ENCODE results near the gene PPP1R7. TPM values are rescaled to one million over a fixed set of nuclear protein-coding genes. Genes with fewer than 3 reads are reported as not detected.
"Not testable (repeated sequence)": the region's sequence is repeated elsewhere in the genome, so short reads cannot be mapped to it uniquely, and the experiment has no call there.

PPP1R7 gene
- 51.0 and 55.5 TPM in 2 replicates for total RNA-seq
- long read RNA-seq, transcript PPP1R7-201 (10 exons, 2,386 nt) = major isoform, 97 of 143 reads
- long read RNA-seq, transcript PPP1R7-209 (9 exons, 959 nt) = minor isoform, 5 of 143 reads
- long read RNA-seq, transcript PPP1R7-206 (9 exons, 965 nt) = minor isoform, 9 of 143 reads
- long read RNA-seq, transcript PPP1R7-202 (9 exons, 1,954 nt) = minor isoform, 9 of 143 reads
- long read RNA-seq, partial matches to known transcripts = 8 of 143 reads
- long read RNA-seq, other reads (novel, unspliced or antisense) = 13 of 143 reads

DNA sequence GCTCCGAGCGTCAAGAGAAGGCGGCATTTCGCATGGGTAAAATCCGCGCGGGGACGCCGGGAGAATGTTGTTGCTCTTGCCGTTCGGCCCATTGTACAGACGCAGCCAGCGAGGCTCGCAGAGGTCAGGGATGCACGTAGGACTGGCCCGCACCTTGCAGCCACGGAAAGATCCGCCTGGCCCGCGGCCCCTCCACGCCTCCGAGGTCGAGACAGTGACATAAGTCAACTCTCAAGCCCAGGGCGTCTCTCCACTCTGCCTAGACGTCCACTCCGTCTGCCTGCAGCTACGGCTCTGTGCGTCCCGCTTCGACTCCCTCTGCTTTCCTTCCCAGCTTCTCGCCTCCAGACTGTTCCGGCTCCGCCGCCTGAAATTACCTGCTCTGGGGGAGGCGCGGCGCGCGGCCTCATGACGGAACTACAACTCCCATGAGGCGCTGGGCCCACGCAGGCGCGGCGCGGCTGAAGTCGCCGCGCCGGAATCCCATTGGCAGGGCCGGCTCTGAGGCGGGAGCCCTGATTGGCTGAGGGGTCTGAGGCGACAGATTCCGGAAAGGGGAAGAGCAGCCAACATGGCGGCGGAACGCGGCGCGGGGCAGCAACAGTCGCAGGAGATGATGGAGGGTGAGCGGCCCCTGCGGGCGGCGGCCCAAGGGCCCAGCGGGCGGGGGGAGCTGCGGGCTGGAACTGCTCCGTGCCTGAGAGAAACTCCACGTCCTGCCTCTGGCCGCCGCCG is at the start of gene PPP1R7:
TSS of gene PPP1R7 (plus strand) at position 543 of the 735 bp plus-strand sequence. CDS start at position 572, 29 bp downstream.
- Mint-ChIP-seq H3K36me3 (ENCODE audit: unreplicated experiment) (peaks cover 3% of the 10 kb centered on the region), H3K27me3 (ENCODE audit: unreplicated experiment) (no peaks in the 10 kb centered on the region), H3K9me3 (ENCODE audit: unreplicated experiment) (no peaks in the 10 kb centered on the region), H3K4me1 (ENCODE audit: unreplicated experiment) (peaks cover 24% of the 10 kb centered on the region), H3K4me3 (ENCODE audit: unreplicated experiment) (peak within 1 kb of the TSS; percentile 90), H3K27ac (ENCODE audit: unreplicated experiment) (peak within 1 kb of the TSS; percentile 76)
- DNase-seq (ENCODE audit: extremely low spot score, unreplicated experiment) = peak; percentile 97
- TF ChIP-seq CTCF (IDR thresholded peaks at IDR 0.05) = peak; percentile 17

DNA sequence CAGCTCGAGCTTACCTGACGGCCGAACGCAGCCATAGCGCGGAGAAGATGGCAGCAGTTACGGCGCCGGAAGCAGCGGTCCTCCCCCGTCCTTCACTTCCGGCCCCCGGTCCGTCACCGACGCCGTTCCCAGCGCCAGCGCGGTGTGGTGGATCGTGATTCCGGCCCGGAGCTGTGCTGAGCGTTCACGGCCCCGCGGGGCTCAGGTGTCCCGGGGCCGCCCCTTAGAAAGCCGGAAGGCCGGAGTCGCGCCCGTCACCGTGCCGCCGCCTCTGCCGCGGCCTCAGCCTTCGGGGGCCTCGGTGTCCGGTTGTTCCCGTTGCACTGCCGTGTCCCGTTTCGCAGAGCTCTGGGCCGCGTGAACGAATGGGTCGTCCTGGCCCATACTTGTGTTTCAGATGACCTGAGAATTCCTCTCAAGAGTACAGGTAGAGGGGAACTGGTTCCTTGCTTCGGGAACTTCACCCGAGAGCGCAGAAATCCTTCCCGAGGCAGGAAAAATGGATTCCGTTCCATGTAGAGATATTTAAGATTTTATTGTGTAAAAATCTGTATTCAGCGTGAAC is 47.9 kb upstream of the PPP1R7 start, which contains the start of gene MTERF4:
TSS of gene MTERF4 (minus strand) at position 49 of the 565 bp plus-strand sequence. CDS start at position 35, 14 bp downstream.
- Mint-ChIP-seq H3K27ac (ENCODE audit: unreplicated experiment) (peak within 1 kb of the TSS; percentile 96), H3K4me3 (ENCODE audit: unreplicated experiment) (peak within 1 kb of the TSS; percentile 96), H3K27me3 (ENCODE audit: unreplicated experiment) (no peaks in the 10 kb centered on the region), H3K4me1 (ENCODE audit: unreplicated experiment) (peaks cover 25% of the 10 kb centered on the region), H3K36me3 (ENCODE audit: unreplicated experiment) (peaks cover 17% of the 10 kb centered on the region), H3K9me3 (ENCODE audit: unreplicated experiment) (no peaks in the 10 kb centered on the region)
- no peak for TF ChIP-seq CTCF (IDR thresholded peaks at IDR 0.05)
- DNase-seq (ENCODE audit: extremely low spot score, unreplicated experiment) = peak; percentile 93

DNA sequence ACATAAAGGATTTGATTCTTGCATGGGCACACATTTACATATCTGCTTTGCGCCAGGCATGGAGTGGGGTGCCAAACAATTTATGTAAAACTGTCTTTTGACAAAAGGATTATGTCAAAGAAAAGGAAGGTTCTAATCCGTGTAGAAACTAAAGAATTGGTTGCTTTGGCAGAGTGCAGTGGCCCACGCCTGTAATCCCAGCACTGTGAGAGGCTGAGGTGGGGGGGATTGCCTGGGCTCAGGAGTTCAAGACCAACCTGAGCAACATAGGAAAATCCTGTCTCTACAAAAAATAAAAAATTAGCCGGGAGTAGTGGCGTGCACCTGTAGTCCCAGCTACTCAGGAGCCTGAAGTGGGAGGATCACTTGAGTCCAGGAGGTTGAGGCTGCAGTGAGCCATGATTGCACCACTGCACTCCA is 47.1 kb upstream of the PPP1R7 start:
- Mint-ChIP-seq H3K4me3 (ENCODE audit: unreplicated experiment) (peak overlapping the region; percentile 96), H3K27me3 (ENCODE audit: unreplicated experiment) (no peaks in the 10 kb centered on the region), H3K9me3 (ENCODE audit: unreplicated experiment) (no peaks in the 10 kb centered on the region), H3K36me3 (ENCODE audit: unreplicated experiment) (peaks cover 11% of the 10 kb centered on the region), H3K4me1 (ENCODE audit: unreplicated experiment) (peaks cover 25% of the 10 kb centered on the region), H3K27ac (ENCODE audit: unreplicated experiment) (peak overlapping the region; percentile 96)
- TF ChIP-seq CTCF (IDR thresholded peaks at IDR 0.05) = no peak
- DNase-seq (ENCODE audit: extremely low spot score, unreplicated experiment) = no peak

DNA sequence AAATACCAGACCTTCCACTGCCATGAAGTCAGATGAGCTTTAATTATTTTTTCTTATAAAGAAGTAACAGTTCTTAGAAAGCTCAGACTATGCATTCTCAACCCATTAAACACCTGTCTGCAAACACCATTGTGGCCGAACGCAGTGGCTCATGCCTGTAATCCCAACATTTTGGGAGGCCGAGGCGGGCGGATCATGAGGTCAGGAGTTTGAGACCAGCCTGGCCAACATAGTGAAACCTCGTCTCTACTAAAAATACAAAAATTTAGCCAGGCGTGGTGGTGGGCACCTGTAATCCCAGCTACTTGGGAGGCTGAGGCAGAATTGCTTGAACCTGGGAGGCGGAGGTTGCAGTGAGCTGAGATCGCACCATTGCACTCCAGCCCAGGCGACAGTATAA is 45.7 kb upstream of the PPP1R7 start:
- not testable (repeated sequence) for H3K27ac Mint-ChIP-seq (ENCODE audit: unreplicated experiment); H3K9me3 Mint-ChIP-seq (ENCODE audit: unreplicated experiment); H3K4me3 Mint-ChIP-seq (ENCODE audit: unreplicated experiment); H3K27me3 Mint-ChIP-seq (ENCODE audit: unreplicated experiment); H3K36me3 Mint-ChIP-seq (ENCODE audit: unreplicated experiment); DNase-seq (ENCODE audit: extremely low spot score, unreplicated experiment)
- peaks cover 20% of the 10 kb centered on the region for H3K4me1 Mint-ChIP-seq (ENCODE audit: unreplicated experiment)

GRCh38 chr2:241105641-241106040 is 44.6 kb upstream of the PPP1R7 start:
- Mint-ChIP-seq H3K4me1 (ENCODE audit: unreplicated experiment) (peaks cover 16% of the 10 kb centered on the region), H3K27me3 (ENCODE audit: unreplicated experiment) (no peaks in the 10 kb centered on the region), H3K9me3 (ENCODE audit: unreplicated experiment) (no peaks in the 10 kb centered on the region), H3K27ac (ENCODE audit: unreplicated experiment) (no peak overlapping the region), H3K36me3 (ENCODE audit: unreplicated experiment) (no peaks in the 10 kb centered on the region), H3K4me3 (ENCODE audit: unreplicated experiment) (no peak overlapping the region)
- DNase-seq (ENCODE audit: extremely low spot score, unreplicated experiment) = no peak
- TF ChIP-seq CTCF (IDR thresholded peaks at IDR 0.05) = no peak

All from osteocyte (in vitro differentiated cells).